Measurements from ENCODE around the gene IMPDH2. TPM values are rescaled to one million over a fixed set of nuclear protein-coding genes. Genes with fewer than 3 reads are reported as not detected.
A peak's percentile ranks its signal among the peaks of the same experiment; 100 is the strongest.

Gene IMPDH2
- total RNA-seq, 4 donors from 2014 or later = 108 to 156 (median 128) TPM

DNA sequence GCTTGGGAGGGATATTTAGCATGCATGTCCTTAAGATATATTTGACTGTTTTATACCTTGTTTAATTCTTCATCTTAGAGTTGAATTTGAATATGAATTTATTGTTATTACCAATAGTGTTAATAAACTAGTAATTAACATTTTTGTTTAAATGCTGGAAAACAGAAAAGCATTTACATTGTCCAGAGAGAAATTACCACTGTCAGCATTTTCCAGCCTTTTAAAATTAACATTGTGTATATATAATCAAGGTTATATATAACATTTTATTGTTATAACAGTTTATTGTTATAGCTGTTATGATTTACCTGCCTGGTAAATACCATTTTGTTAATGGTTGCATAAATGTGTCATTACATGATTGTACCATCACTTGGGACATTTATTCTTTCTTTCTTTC lies 47.2 kb downstream of the IMPDH2 start:
- Histone ChIP-seq H3K4me1 (peaks cover 0 to 8% (median 0%) of the 10 kb centered on the region in 4 donors), H3K27me3 (no peaks in the 10 kb centered on the region), H3K4me3 (no peak overlapping the region), H3K9me3 (no peaks in the 10 kb centered on the region), H3K36me3 (peaks cover 6 to 90% (median 30%) of the 10 kb centered on the region in 3 donors), H3K27ac (no peak overlapping the region)
- DNase-seq (ENCODE audit: low spot score in 2 of 2) = no peak
- TF ChIP-seq EP300 (IDR thresholded peaks at IDR 0.05) = no peak
- TF ChIP-seq, protein P1, sequence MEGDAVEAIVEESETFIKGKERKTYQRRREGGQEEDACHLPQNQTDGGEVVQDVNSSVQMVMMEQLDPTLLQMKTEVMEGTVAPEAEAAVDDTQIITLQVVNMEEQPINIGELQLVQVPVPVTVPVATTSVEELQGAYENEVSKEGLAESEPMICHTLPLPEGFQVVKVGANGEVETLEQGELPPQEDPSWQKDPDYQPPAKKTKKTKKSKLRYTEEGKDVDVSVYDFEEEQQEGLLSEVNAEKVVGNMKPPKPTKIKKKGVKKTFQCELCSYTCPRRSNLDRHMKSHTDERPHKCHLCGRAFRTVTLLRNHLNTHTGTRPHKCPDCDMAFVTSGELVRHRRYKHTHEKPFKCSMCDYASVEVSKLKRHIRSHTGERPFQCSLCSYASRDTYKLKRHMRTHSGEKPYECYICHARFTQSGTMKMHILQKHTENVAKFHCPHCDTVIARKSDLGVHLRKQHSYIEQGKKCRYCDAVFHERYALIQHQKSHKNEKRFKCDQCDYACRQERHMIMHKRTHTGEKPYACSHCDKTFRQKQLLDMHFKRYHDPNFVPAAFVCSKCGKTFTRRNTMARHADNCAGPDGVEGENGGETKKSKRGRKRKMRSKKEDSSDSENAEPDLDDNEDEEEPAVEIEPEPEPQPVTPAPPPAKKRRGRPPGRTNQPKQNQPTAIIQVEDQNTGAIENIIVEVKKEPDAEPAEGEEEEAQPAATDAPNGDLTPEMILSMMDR (IDR thresholded peaks at IDR 0.05) = no peak
- TF ChIP-seq POLR2A (IDR thresholded peaks at IDR 0.05) = no peak

DNA sequence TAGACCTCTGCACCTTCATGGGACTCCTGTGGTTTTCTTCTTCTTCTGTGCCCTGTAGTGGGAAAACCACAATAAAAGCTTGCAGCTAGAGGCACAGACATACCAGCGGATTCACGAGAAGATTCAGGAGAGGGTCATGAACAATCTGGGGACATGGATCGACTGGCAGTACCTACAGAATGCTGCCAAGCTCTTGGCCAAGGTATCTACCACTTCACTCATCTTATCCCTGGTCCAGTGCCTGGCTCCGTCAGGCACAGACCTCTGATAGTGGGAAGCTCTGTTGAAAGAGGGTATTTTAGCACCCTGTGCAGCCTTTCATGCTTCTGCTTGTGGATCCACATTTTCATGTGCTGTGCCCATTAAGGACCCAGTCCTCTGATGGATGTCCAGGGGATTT lies 48.9 kb downstream of the IMPDH2 start:
- WGBS, 2 donors = 89 to 98% methylated on average over 4 of the region's 4 CpGs
- Histone ChIP-seq H3K27me3 (no peaks in the 10 kb centered on the region), H3K27ac (no peak overlapping the region), H3K4me3 (no peak overlapping the region), H3K36me3 (peaks cover 6 to 94% (median 39%) of the 10 kb centered on the region in 3 donors), H3K4me1 (peaks cover 0 to 8% (median 0%) of the 10 kb centered on the region in 4 donors), H3K9me3 (no peaks in the 10 kb centered on the region)
- TF ChIP-seq, protein P1 (IDR thresholded peaks at IDR 0.05) = no peak
- TF ChIP-seq POLR2A (IDR thresholded peaks at IDR 0.05) (no peak), EP300 (IDR thresholded peaks at IDR 0.05) (no peak)
- no peak for DNase-seq (ENCODE audit: low spot score in 2 of 2)

DNA sequence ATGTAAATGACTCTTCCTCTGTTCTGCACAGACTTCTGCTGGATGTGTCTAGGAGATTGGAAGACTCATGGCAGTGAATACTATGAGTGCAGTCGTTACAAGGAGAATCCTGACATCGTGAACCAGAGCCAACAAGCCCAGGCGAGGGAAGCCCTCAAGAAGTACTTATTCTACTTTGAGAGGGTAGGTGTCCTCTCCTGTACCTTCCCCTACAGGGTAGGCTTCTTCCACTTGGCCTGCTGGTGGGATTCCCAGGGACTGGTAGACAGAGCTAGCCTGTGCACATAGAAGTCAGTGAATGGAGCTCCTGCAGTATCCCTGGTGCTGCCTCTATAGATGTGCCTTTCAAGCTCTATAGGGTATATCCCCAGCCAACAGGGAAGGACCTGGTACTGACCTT lies 49.7 kb downstream of the IMPDH2 start:
- TF ChIP-seq POLR2A (IDR thresholded peaks at IDR 0.05) (no peak), EP300 (IDR thresholded peaks at IDR 0.05) (no peak)
- TF ChIP-seq, protein P1 (IDR thresholded peaks at IDR 0.05) = no peak
- H3K9me3 ChIP-seq = no peaks in the 10 kb centered on the region
- WGBS, 2 donors = 86 to 95% methylated on average over 3 of the region's 3 CpGs
- peaks cover 0 to 8% (median 0%) of the 10 kb centered on the region in 4 donors for H3K4me1 ChIP-seq
- DNase-seq (ENCODE audit: low spot score in 2 of 2) = no peak
- no peak overlapping the region for H3K27ac ChIP-seq
- peaks cover 8 to 94% (median 45%) of the 10 kb centered on the region in 3 donors for H3K36me3 ChIP-seq
- H3K4me3 ChIP-seq = no peak overlapping the region
- H3K27me3 ChIP-seq = no peaks in the 10 kb centered on the region

Small RNA genes within 50 kb of the gene (small RNA-seq; reads per million reads assigned to genes)
- gene MIR191 (3,264 reads per million, percentile 99 among the genes with 10 or more reads in this experiment), gene MIR425 (5.7 reads per million, percentile 85 among the genes with 10 or more reads in this experiment)

Other genes starting within 250 kb of the IMPDH2 start
- gene PRKAR2A, start 181.5 kb downstream of the IMPDH2 start, total RNA-seq = 10 to 100 TPM; 26.9 to 37.5 (median 32.4) TPM
- gene SLC25A20, start 130.5 kb downstream of the IMPDH2 start, total RNA-seq = 10 to 100 TPM; 19.6 to 39.3 (median 22.1) TPM
- 100 to 1,000 TPM in 2 of 4 donors, 10 to 100 TPM in 2; 68.8 to 115 (median 94.4) TPM for gene ARIH2, start 110.6 kb downstream of the IMPDH2 start, total RNA-seq
- 10 to 100 TPM; 76.4 to 99.0 (median 88.8) TPM for gene P4HTM, start 39.2 kb downstream of the IMPDH2 start, total RNA-seq
- 100 to 1,000 TPM in 3 of 4 donors, 10 to 100 TPM in 1; 95.3 to 138 (median 117) TPM for gene WDR6, start 22.0 kb downstream of the IMPDH2 start, total RNA-seq
- 10 to 100 TPM; 35.7 to 48.6 (median 43.8) TPM for gene DALRD3, start 10.8 kb downstream of the IMPDH2 start, total RNA-seq
- 100 to 1,000 TPM; 116 to 122 (median 118) TPM for gene NDUFAF3, start 7.3 kb downstream of the IMPDH2 start, total RNA-seq
- gene QRICH1, start 64.7 kb upstream of the IMPDH2 start, total RNA-seq = 10 to 100 TPM; 66.2 to 93.9 (median 82.6) TPM
- 100 to 1,000 TPM; 137 to 227 (median 161) TPM for gene QARS1, start 75.4 kb upstream of the IMPDH2 start, total RNA-seq
- gene USP19, start 91.4 kb upstream of the IMPDH2 start, total RNA-seq = 100 to 1,000 TPM in 1 of 4 donors, 10 to 100 TPM in 3; 72.3 to 113 (median 83.6) TPM
- 100 to 1,000 TPM; 589 to 844 (median 649) TPM for gene LAMB2, start 103.7 kb upstream of the IMPDH2 start, total RNA-seq
- 10 to 100 TPM; 30.4 to 38.3 (median 36.3) TPM for gene CCDC71, start 136.9 kb upstream of the IMPDH2 start, total RNA-seq
- 10 to 100 TPM; 20.8 to 33.1 (median 29.7) TPM for gene KLHDC8B, start 142.2 kb upstream of the IMPDH2 start, total RNA-seq
- gene C3orf62, start 247.8 kb upstream of the IMPDH2 start, total RNA-seq = 1 to 10 TPM; 2.6 to 3.3 (median 3.0) TPM